Dendritic cell treated with granulocyte-macrophage colony-stimulating factor and Interleukin-4, amounts not matched to agents 40 ng/mL and 50 ng/mL, for 4 days (primary cell): Measurements from ENCODE around the gene PUM2.

Experiments used
- H3K27ac Mint-ChIP-seq: one replicate; pipeline ENCODE4 v1.8.0; 2022; ENCODE audit warnings: mild to moderate bottlenecking, mixed read lengths
- H3K27me3 Mint-ChIP-seq: one replicate; pipeline ENCODE4 v1.8.0; 2022; ENCODE audit warnings: mild to moderate bottlenecking, mixed read lengths
- H3K36me3 Mint-ChIP-seq: one replicate; pipeline ENCODE4 v1.8.0; 2022; ENCODE audit warnings: low read depth, mixed read lengths
- H3K4me1 Mint-ChIP-seq: one replicate; pipeline ENCODE4 v1.8.0; 2022; ENCODE audit warnings: low read depth, mixed read lengths
- H3K4me3 Mint-ChIP-seq: one replicate; pipeline ENCODE4 v1.8.0; 2022; ENCODE audit warnings: mild to moderate bottlenecking, moderate library complexity, mixed read lengths
- H3K9me3 Mint-ChIP-seq: one replicate; pipeline ENCODE4 v1.8.0; 2022; ENCODE audit warnings: mixed read lengths
- intact Hi-C: fragments of 100-400 bp; cut with micrococcal nuclease; formaldehyde crosslinking; loops from one replicate; pipeline ENCODE4 v1.15.0; 2022

PUM2 gene

DNA sequence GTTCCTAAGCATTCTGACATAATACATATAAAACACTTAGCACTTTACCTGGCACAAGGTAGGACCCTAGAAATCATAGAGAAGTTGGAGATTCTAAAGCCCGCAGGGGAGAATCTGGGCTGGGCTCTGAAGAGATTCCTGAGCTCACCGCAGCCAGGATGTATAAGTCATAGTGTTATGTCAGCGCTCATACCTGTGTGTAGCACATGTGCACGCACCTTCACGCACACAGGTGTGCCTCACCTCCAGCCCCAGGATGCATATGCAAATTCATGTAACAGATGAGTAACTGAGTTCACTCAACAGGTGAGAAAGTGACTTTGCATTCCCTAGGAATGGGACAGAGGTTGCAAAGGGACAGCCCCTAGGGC lies 117.8 kb downstream of the PUM2 start:
- Mint-ChIP-seq H3K36me3 (no peaks in the 10 kb centered on the region), H3K4me1 (no peaks in the 10 kb centered on the region), H3K27me3 (peaks cover 38% of the 10 kb centered on the region), H3K9me3 (no peaks in the 10 kb centered on the region), H3K27ac (no peak overlapping the region), H3K4me3 (no peak overlapping the region)
- intact Hi-C loops = no loop called here

DNA sequence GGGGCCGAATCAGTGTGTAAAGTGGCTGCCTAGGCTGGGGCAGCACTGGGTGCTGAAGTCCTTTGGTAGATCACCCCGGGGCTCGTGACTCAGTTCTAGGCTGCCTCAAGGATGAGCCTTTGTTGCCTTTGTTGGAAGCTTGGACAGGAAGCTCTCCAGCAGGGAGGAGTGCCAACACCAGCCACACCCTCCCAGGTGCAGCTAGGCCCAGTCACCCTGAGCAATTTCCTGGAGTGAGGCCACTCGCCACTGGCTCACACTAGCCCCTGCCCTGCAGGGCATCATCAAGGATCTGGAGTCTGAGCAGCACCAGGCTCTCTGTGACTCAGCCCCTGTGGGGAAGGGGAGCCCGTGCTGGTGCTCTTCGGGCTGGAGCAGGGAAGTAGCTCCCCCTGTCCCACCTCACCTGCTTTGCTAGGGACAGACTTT lies 119.0 kb downstream of the PUM2 start:
- intact Hi-C loops = no loop called here
- Mint-ChIP-seq H3K9me3 (no peaks in the 10 kb centered on the region), H3K36me3 (no peaks in the 10 kb centered on the region), H3K27ac (no peak overlapping the region), H3K4me1 (no peaks in the 10 kb centered on the region), H3K27me3 (peaks cover 39% of the 10 kb centered on the region), H3K4me3 (no peak overlapping the region)

DNA sequence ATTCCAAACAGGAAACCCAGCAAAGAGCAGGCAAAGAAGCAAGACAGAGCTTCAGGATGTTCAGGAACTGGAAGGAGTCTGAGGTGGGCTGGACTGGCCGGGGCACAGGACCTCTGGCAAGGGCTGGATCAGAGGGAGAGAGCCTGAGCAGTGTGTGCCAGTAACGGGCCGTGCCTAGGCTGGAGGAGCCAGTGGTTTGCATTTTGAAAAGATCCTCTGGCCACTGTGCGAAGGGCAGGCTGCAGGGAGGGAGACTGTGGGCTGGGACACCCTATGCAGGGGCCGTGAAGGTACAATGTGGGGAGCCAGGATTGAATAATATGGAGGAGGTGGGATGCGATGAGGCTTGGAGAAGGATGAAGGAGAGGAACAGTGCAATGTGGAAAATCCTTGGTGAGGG lies 119.5 kb downstream of the PUM2 start:
- Mint-ChIP-seq H3K9me3 (no peaks in the 10 kb centered on the region), H3K4me3 (no peak overlapping the region)

DNA sequence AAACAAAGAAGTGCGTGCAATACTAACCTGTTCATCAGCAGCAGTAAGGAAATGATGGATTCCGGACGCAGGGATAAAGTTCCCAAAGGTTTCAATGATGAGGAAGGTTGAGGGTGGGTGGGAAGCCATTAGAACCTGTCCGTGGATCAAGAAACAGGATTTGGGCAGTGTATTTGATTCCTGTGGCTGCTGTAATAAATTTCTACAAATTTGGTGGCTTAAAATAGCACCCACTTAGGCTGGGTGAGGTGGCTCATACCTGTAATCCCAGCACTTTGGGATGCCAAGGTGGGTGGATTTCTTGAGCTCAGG lies 120.6 kb downstream of the PUM2 start:
- Mint-ChIP-seq H3K27me3 (peaks cover 48% of the 10 kb centered on the region), H3K9me3 (no peaks in the 10 kb centered on the region), H3K4me1 (peaks cover 8% of the 10 kb centered on the region), H3K27ac (no peak overlapping the region), H3K36me3 (no peaks in the 10 kb centered on the region), H3K4me3 (no peak overlapping the region)
- intact Hi-C loops = no loop called here

More for the DNA sequence above, 119.5 kb downstream of the PUM2 start:
- Mint-ChIP-seq H3K36me3 (no peaks in the 10 kb centered on the region), H3K27ac (no peak overlapping the region), H3K27me3 (peaks cover 41% of the 10 kb centered on the region), H3K4me1 (no peaks in the 10 kb centered on the region)
- intact Hi-C loops = no loop called here

DNA sequence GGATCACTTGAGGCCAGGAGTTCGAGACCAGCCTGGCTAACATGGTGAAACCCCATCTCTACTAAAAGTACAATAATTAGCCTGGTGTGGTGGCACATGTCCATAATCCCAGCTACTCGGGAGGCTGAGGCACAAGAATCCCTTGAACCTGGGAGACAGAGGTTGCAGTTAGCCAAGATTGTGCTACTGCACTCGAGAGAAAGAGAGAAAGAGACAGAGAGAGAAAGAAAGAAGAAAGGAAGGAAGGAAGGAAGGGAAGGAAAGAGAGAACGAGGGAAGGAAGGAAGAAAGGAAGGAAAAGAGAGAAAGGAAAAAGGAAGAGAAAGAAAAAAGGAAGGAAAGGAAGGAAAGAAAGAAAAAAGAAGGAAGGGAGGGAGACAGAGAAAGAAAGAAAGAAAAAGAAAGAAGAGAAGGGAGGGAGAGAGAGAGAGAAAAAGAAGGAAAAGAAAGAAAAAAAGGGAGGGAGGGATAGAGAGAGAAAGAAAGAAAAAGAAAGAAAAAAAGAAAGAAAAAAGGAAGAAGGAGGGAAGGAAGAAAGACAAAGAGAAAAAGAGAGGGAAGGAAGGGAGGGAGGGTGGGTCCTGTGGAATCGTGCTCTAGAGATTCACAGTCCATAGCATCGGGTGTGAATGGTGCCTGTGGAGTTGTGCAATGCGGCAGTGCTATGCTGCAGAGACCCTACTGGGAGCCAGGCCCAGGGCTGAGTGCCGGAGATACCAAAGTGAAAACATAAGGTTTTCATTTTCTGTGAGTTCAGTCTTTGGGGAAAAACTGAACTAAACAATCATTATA lies 121.1 kb downstream of the PUM2 start:
- Mint-ChIP-seq H3K36me3 (no peaks in the 10 kb centered on the region), H3K9me3 (no peaks in the 10 kb centered on the region), H3K27ac (no peak overlapping the region), H3K4me3 (no peak overlapping the region), H3K27me3 (peaks cover 46% of the 10 kb centered on the region), H3K4me1 (peaks cover 8% of the 10 kb centered on the region)
- intact Hi-C loops = loop anchor here (10.0 kb wide), 1 partner anchor 95 kb away; no protein-coding TSS in a partner anchor

DNA sequence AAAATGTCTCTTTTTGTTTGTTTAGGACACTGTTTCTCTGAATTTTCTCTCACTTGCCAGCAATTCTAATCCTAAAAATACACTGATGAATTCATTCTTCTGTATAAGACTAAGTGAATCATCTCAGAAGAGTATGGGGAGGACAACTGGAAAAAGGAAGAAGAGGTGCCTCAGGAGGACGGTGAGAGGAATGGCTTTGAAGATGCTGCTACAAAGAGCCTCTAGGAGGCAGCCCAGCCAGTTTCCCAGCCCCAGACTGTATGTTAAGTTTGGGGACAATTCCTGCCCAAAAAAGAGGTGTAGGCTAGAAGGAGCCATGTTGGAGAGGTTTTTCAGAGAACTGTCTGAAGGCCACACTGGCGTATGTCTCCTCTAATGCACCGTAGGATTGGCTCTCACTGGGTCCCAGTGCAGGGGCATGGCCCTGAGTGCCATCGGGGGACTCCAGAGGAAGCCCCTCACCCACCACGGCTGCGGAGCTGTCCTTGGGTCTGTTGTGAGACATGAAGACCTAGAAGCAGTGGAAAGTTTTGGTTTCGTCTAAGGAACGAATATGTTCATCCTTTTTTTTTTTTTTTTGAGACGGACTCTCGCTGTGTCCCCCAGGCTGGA lies 122.6 kb downstream of the PUM2 start:
- Mint-ChIP-seq H3K27me3 (peaks cover 54% of the 10 kb centered on the region), H3K27ac (no peak overlapping the region), H3K36me3 (no peaks in the 10 kb centered on the region), H3K4me3 (no peak overlapping the region), H3K4me1 (peaks cover 8% of the 10 kb centered on the region), H3K9me3 (no peaks in the 10 kb centered on the region)
- intact Hi-C loops = loop anchor here (10.0 kb wide), 1 partner anchor 93 kb away; no protein-coding TSS in a partner anchor

DNA sequence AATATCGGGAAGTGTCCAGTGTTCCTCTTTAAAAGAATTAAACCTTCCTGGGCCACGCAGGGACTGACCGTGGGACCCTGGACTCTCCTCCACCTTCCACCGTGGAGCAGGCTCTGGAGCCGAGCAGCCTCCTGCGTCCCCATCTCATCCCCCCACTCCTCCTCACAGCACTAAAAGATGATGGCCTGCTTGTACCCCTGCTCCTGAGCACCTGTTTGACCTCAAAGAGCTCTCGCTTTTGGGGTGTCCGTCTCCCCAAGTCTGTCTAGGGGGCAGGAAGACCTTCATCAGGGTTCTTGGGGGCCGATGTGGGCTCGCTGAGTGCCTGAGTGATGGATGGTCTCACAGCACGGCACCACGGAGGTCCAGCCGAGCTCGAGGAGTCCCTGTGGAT lies 124.5 kb downstream of the PUM2 start:
- H3K4me1 Mint-ChIP-seq = peaks cover 8% of the 10 kb centered on the region
- no peaks in the 10 kb centered on the region for H3K36me3 Mint-ChIP-seq
- H3K27me3 Mint-ChIP-seq = peaks cover 68% of the 10 kb centered on the region
- H3K27ac Mint-ChIP-seq = no peak overlapping the region
- intact Hi-C loops = loop anchor here (10.0 kb wide), 1 partner anchor 91 kb away; no protein-coding TSS in a partner anchor
- no peaks in the 10 kb centered on the region for H3K9me3 Mint-ChIP-seq
- H3K4me3 Mint-ChIP-seq = no peak overlapping the region

DNA sequence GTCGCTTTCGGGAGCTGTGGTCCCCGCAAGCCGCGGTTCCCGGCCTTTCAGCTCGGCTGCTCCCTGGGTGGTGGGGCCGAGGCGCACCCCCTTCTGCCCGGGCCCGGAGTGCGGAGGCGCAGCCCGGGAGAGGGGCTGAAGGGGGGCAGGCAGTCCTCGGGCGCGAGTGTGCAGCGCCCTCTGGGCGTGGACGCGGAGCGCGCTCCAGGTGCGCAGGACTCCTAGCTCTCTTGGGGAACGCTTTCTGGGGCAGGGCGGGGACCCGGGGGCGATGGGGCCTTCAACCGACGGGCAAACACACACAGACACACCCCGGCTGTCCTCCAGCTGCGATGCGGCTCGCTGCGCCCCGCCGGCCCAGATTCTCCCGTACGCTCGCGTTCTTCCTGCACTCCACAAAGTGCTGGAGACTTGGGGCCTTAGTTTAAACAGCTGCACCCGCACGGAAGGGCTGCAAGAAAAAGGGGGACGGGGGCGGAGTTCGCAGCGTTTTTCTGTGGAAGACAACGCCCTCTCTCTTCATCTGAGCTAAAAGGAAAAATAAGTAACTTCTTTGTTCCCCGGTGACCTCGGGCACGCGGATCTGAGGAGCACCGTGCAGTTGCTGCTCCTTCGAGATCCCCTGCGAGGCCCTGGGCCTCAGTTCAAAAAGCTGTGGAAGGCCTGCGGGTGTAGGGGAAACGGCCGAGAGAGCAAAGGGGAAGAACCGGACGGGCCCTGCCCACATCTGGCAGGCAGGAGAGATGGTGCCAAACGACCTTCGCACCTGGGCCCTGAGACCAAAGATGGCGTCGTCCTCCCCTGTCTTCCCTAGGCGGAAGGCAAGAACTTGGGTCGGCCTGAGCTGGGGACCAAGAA lies 125.1 kb downstream of the PUM2 start:
- Mint-ChIP-seq H3K9me3 (no peaks in the 10 kb centered on the region), H3K4me3 (peak overlapping the region; percentile 57), H3K36me3 (no peaks in the 10 kb centered on the region), H3K4me1 (peaks cover 8% of the 10 kb centered on the region), H3K27ac (no peak overlapping the region), H3K27me3 (peaks cover 68% of the 10 kb centered on the region)
- intact Hi-C loops = loop anchor here (10.0 kb wide), 1 partner anchor 91 kb away; no protein-coding TSS in a partner anchor

DNA sequence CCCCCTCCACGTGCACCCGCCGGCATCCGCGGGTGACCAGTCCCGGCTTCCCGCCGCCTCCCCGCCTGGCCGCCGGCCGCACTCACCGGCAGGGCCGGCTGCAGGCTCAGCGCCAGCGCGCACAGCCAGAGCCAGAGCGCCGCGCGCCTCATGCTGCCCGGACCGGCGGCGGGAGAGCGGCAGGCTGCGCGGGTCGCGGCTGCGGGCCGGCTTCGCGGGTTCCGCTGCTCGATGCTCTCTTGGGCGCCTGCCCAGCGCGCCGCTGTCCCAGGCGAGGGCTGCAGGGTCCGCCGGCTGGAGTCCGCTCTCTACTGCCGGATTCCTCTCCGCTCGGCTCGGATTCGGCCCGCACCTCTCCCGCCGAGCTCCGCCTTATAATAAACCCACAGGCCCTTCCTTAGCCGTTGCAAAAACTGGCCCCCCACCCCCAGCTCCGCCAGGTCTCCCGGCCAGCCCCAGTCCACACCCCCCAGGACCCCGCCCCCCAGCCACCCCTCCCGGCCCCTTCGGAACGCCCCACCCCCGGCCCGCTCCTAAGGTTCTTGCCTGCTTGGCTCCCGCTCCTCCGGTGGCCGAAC lies 125.8 kb downstream of the PUM2 start, which contains the start of gene SDC1:
Gene SDC1, minus strand, starts transcription at position 415 of the 578 bp plus-strand sequence. Its CDS starts 263 bp downstream, at position 152.
- Mint-ChIP-seq H3K9me3 (no peaks in the 10 kb centered on the region), H3K4me1 (peaks cover 8% of the 10 kb centered on the region), H3K27me3 (peaks cover 71% of the 10 kb centered on the region), H3K36me3 (no peaks in the 10 kb centered on the region), H3K27ac (no peak within 1 kb of the TSS), H3K4me3 (peak within 1 kb of the TSS; percentile 57)
- intact Hi-C loops = loop anchor here (10.0 kb wide), 1 partner anchor 90 kb away; no protein-coding TSS in a partner anchor

DNA sequence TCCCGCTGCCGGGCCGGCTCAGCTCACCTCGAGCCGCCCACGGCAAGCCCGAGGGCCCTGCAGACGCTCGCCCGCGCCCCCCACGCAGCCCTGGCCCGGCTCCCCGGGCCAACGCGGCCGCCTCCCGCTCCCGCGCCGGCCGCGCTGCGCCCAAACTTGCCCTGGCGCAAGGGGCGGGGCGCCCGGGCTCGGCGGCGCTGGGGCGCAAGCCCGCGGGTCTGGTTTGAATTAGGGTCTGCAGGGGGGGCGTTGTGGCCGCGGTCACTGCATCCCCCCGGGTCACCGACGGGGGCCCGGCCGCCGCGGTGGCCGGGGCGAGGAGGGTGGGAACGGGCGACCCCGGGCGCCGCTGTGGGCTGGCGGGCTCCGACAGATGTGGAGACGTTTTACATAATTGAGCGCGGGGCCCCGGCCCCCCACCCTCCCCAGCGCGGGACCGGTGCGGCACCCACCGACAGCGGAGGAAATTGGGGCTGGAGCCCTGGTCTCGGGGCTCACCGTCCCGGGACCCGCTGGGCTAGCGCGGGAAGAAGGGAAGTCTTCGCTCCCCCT lies 126.4 kb downstream of the PUM2 start:
- Mint-ChIP-seq H3K27ac (no peak overlapping the region), H3K4me3 (peak overlapping the region; percentile 23), H3K27me3 (peaks cover 68% of the 10 kb centered on the region), H3K4me1 (peaks cover 8% of the 10 kb centered on the region), H3K9me3 (no peaks in the 10 kb centered on the region), H3K36me3 (no peaks in the 10 kb centered on the region)
- intact Hi-C loops = loop anchor here (10.0 kb wide), 1 partner anchor 89 kb away; no protein-coding TSS in a partner anchor

DNA sequence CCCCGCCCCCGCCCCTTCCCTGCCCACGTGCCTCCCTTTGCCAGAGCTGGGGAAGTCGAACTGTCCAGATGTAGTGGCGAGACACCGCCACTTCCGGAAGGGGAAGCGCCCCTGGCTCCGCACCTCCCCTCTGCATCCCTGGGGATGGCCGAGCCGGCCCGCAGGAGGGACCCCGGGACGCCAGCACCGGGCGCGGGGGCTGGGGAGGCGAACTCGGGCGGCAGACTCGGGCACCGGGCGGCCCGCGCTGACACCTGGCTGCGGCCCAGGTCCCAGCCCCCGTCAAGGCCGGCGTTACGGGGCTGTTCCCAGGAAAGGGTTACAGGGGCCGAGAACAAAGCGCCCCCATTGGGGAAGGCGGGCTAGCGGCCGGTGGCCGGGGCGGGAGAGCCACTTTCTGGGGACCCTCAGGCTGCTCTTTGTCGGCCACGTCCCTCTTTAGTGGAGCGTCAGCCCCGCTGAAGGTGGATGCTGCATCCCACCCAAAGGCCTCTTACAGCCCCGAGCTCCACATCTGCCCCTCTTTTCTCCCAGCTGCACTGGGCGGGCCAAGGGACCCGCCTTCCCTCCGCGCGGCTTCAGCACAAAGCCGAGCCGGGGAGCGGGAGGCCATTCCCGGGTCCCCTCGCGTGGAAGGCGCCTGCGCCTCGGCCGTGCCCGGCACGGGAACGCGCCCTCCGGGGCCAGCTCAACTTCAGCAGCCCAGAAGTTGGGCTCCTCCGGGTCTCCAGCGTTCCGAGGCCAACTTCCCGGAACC lies 127.1 kb downstream of the PUM2 start:
- Mint-ChIP-seq H3K9me3 (no peaks in the 10 kb centered on the region), H3K36me3 (no peaks in the 10 kb centered on the region), H3K27ac (no peak overlapping the region), H3K4me1 (peaks cover 8% of the 10 kb centered on the region), H3K4me3 (peak overlapping the region; percentile 23), H3K27me3 (peaks cover 68% of the 10 kb centered on the region)
- intact Hi-C loops = loop anchor here (10.0 kb wide), 1 partner anchor 89 kb away; no protein-coding TSS in a partner anchor

DNA sequence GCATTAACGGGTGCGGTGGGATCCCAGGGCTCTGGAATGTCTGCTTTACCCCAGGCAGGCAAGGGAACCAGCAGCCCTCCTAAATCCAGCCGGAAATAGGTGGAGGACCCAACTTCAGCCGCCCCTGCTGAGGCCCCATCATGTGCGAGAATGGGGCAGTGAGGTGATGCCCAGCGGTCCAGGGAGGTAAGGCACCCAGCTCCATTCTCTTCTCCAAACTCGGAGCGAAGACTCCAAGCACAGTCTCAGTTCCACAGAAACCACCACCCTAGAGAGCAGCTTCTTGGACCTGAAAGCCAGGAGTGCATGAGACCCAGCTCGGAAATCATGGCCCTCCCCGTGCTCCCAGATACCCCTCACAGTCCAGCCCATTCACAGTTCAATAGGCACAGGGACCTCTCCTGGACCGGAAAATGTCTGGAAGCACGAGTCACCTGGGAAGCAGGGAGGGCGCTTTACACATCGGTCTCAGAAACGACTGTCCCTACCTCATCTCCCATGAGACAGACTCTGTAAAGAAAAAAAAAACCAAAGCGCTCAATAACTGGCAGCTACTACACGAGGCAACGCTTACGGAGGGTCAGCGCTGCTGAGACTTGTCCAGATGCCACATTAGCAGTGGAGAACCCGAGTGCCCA lies 127.8 kb downstream of the PUM2 start:
- intact Hi-C loops = loop anchor here (10.0 kb wide), 1 partner anchor 88 kb away; no protein-coding TSS in a partner anchor
- Mint-ChIP-seq H3K27me3 (peaks cover 65% of the 10 kb centered on the region), H3K9me3 (no peaks in the 10 kb centered on the region), H3K27ac (no peak overlapping the region), H3K36me3 (no peaks in the 10 kb centered on the region), H3K4me3 (no peak overlapping the region), H3K4me1 (peaks cover 8% of the 10 kb centered on the region)
